Chondrocyte (in vitro differentiated cells): ENCODE results near the gene MRPL38. TPM values are rescaled to one million over a fixed set of nuclear protein-coding genes. Genes with fewer than 3 reads are reported as not detected.

ENCODE experiments used
- DNase-seq: peaks from one replicate; pipeline ENCODE4 v3.0.0; 2021; ENCODE audit warnings: mixed read lengths, low spot score
- H3K27ac Mint-ChIP-seq: one replicate; pipeline ENCODE4 v1.8.0; 2021; ENCODE audit warnings: mild to moderate bottlenecking, moderate library complexity, mixed read lengths; ENCODE audit not compliant: unreplicated experiment
- H3K27me3 Mint-ChIP-seq: 2 replicates; pipeline ENCODE4 v1.8.0; 2021; ENCODE audit warnings: low read depth, mixed read lengths
- H3K36me3 Mint-ChIP-seq: 2 replicates; pipeline ENCODE4 v1.8.0; 2021; ENCODE audit warnings: low read depth, mixed read lengths
- H3K4me1 Mint-ChIP-seq: 2 replicates; pipeline ENCODE4 v1.8.0; 2021; ENCODE audit warnings: low read depth, mild to moderate bottlenecking, mixed read lengths
- H3K4me3 Mint-ChIP-seq: one replicate; pipeline ENCODE4 v1.8.0; 2021; ENCODE audit warnings: mild to moderate bottlenecking, moderate library complexity, mixed read lengths; ENCODE audit not compliant: unreplicated experiment
- H3K9me3 Mint-ChIP-seq: 2 replicates; pipeline ENCODE4 v1.8.0; 2021; ENCODE audit warnings: low read depth, mixed read lengths
- long read RNA-seq: library from polyadenylated mRNA; stranded (forward); transcript quantifications from one replicate; pipeline ENCODE4 v2.0.0, GENCODE V29; 2021
- total RNA-seq: library from RNA; stranded (reverse); gene quantifications from 3 replicates; pipeline ENCODE4 v1.2.1, GENCODE V29; 2021
- TF ChIP-seq, protein P1 (sequence below): fragments of 200-600 bp; sonication (generic); IDR thresholded peaks from 2 replicates; pipeline ENCODE4 v1.5.0; 2021; ENCODE audit warnings: antibody characterized with exemption, mild to moderate bottlenecking, moderate library complexity

The MRPL38 gene
- total RNA-seq, result 47.4 to 53.3 TPM (median 49.8 TPM) in 3 replicates
- long read RNA-seq, transcript MRPL38-201 (9 exons, 1,888 nt), result major isoform, 94 of 109 reads
- long read RNA-seq, partial matches to known transcripts, result 3 of 109 reads
- long read RNA-seq, other reads (novel, unspliced or antisense), result 12 of 109 reads

DNA sequence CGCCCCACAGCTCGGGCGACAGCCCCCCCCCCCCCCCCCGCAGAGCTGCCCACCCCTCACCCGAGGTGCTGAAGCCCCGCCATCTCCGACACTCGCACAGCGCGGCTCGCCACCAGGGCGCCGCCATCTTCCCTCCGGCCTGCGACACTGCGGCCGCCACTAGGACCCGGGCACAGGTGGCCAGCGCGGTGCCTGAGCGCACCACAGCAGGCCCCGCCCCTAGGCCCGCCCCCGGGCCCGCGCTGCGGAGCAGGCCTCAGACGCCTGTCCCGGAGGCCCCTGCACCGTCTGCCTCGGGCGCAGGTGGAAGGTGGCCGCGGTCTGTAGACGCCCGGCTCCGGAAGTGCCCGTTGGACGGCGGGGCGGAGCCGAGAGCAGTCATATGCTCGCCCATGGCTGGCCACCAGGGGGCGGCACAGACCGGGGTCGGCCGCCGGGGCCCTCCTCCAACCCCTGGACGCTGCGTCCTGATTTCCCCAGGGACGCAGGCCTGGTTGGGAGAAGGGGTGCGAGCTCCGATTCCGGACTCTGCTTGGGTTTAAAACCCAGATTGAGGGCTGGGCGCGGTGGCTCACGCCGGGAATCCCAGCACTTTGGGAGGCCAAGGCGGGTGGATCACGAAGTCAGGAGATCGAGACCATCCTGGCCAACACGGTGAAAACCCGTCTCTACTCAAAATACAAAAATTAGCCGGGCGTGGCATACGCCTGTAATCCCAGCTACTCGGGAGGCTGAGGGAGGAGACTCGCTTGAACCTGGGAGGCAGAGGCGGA, at the start of gene MRPL38:
TSS of gene MRPL38 (minus strand) at position 136 of the 773 bp plus-strand sequence. CDS start at position 127, 9 bp downstream.
- TF ChIP-seq, protein P1, sequence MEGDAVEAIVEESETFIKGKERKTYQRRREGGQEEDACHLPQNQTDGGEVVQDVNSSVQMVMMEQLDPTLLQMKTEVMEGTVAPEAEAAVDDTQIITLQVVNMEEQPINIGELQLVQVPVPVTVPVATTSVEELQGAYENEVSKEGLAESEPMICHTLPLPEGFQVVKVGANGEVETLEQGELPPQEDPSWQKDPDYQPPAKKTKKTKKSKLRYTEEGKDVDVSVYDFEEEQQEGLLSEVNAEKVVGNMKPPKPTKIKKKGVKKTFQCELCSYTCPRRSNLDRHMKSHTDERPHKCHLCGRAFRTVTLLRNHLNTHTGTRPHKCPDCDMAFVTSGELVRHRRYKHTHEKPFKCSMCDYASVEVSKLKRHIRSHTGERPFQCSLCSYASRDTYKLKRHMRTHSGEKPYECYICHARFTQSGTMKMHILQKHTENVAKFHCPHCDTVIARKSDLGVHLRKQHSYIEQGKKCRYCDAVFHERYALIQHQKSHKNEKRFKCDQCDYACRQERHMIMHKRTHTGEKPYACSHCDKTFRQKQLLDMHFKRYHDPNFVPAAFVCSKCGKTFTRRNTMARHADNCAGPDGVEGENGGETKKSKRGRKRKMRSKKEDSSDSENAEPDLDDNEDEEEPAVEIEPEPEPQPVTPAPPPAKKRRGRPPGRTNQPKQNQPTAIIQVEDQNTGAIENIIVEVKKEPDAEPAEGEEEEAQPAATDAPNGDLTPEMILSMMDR, result peak; percentile 100
- peak within 1 kb of the TSS; percentile 90 for H3K27ac Mint-ChIP-seq
- H3K4me3 Mint-ChIP-seq, result peak within 1 kb of the TSS; percentile 91
- peak; percentile 96 for DNase-seq
- H3K36me3 Mint-ChIP-seq, result peaks cover 3% of the 10 kb centered on the region
- no peaks in the 10 kb centered on the region for H3K27me3 Mint-ChIP-seq
- no peaks in the 10 kb centered on the region for H3K9me3 Mint-ChIP-seq
- H3K4me1 Mint-ChIP-seq, result peaks cover 9% of the 10 kb centered on the region

DNA sequence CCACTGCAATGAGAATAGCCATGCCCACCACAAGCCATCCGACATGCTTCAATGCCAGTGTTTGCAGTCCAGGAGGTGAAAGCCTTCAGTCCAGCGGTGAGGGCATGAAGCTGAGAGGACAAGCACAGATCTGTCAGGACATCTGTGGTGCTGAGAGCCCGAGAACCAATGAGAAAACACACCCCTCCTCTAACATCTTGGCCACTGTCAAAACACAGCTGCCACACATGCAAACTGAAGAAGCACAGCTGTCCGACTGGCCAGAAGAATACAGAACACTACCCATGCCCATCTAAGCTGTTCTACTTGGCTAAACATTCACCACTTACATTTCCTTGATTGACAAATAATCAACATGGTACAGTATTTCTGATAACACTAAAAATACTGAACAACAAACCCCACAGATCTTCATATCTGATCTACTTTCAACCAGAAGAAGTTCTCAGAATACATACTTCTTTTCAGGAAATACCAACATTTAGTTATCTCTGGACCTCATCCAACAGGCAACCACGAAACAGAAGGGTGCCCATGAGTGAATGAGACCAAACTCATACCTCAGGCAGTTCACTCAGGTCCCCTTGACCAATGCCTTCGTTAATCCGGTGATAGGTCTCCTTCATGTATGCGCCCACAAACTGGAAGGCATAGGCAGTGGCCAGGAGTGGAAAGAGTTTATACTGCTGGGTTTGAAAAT, 46.3 kb upstream of the MRPL38 start:
- Mint-ChIP-seq H3K4me1 (peaks cover 15% of the 10 kb centered on the region), H3K4me3 (no peak overlapping the region), H3K27me3 (no peaks in the 10 kb centered on the region), H3K36me3 (peaks cover 39% of the 10 kb centered on the region), H3K9me3 (no peaks in the 10 kb centered on the region), H3K27ac (peak overlapping the region; percentile 55)
- DNase-seq, result peak; percentile 15
- TF ChIP-seq, protein P1, result no peak

DNA sequence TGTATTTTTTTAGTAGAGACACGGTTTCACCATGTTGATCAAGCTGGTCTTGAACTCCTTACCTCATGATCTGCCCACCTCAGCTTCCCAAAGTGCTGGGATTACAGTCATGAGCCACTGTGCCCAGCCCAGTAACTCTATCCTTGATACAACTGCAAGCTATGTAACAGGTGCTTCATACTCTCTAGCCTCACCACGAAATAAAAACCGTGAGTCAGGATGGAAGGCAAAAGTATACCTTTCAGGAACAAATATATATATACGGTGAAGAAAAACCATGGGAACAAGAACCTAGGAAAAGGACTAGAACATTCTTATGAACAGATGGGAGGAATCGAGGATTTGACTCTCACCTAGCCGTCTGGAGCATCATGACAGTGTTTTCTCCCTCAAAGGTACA, 45.7 kb upstream of the MRPL38 start:
- H3K4me3 Mint-ChIP-seq, result no peak overlapping the region
- TF ChIP-seq, protein P1, result no peak
- H3K27me3 Mint-ChIP-seq, result no peaks in the 10 kb centered on the region
- DNase-seq, result no peak
- H3K27ac Mint-ChIP-seq, result no peak overlapping the region
- no peaks in the 10 kb centered on the region for H3K9me3 Mint-ChIP-seq
- peaks cover 38% of the 10 kb centered on the region for H3K36me3 Mint-ChIP-seq
- H3K4me1 Mint-ChIP-seq, result peaks cover 15% of the 10 kb centered on the region

DNA sequence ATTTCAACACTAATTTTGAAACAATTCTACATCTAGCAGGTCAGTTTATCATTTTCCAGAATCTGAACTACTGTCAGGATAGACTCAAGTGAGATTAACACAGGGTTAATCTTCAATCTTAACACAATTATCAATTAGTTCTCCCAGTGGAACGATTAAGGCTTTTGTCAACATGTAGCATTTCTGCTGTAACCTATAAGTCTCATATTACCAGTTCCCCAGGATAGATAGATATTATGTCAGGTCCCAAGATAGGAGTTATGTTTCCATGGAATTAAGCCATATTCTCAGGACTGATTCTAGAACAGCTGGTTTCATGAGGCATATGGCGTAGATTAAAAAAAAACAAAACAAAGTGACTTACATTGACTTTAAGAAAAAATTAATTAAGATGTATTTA, 40.5 kb upstream of the MRPL38 start:
- Mint-ChIP-seq H3K36me3 (peaks cover 25% of the 10 kb centered on the region), H3K27me3 (no peaks in the 10 kb centered on the region), H3K9me3 (no peaks in the 10 kb centered on the region), H3K4me3 (no peak overlapping the region), H3K4me1 (peaks cover 14% of the 10 kb centered on the region), H3K27ac (no peak overlapping the region)
- TF ChIP-seq, protein P1, result no peak
- DNase-seq, result no peak

DNA sequence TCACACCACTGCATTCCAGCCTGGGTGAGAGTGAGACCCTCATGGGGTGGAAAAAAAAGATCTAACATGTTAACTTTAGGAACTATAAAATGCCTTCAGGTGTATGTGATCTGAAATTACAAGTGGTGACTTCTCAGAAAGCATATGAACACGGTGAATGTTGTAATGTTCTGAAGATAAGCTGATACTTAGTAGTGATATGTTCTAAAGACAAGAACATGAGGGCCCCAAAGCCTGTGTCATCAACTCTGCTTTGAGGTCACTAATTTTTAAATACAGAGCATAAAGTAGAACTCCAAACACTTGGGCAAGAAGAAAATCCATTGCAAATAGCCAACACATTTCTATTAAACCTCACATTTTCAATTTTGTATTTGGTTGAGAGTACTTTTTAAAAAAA, 38.8 kb upstream of the MRPL38 start:
- no peak for DNase-seq
- Mint-ChIP-seq H3K27ac (no peak overlapping the region), H3K36me3 (peaks cover 16% of the 10 kb centered on the region), H3K4me1 (peaks cover 16% of the 10 kb centered on the region), H3K9me3 (no peaks in the 10 kb centered on the region), H3K4me3 (no peak overlapping the region), H3K27me3 (no peaks in the 10 kb centered on the region)
- TF ChIP-seq, protein P1, result no peak
